H9 (cell line): ENCODE measurements around the gene TBC1D5. TPM values are rescaled to one million over a fixed set of nuclear protein-coding genes. Genes with fewer than 3 reads are reported as not detected.

Source experiments
- DNase-seq: peaks from one replicate; pipeline ENCODE4 v3.0.0-alpha.2; 2017
- H2AFZ ChIP-seq: one replicate; pipeline ENCODE4 v1.6.1; 2013; ENCODE audit warnings: mild to moderate bottlenecking, low read length, control low read depth, moderate library complexity
- H2AK5ac ChIP-seq: 2 replicates; pipeline ENCODE4 v1.6.1; 2013; ENCODE audit warnings: low read length, control low read depth, mixed read lengths; ENCODE audit not compliant: insufficient read length
- H2BK120ac ChIP-seq: one replicate; pipeline ENCODE4 v1.6.1; 2013; ENCODE audit warnings: low read depth, mild to moderate bottlenecking, low read length, control low read depth, inconsistent platforms; ENCODE audit not compliant: poor library complexity, severe bottlenecking
- H2BK12ac ChIP-seq: 2 replicates; pipeline ENCODE4 v1.6.1; 2013; ENCODE audit warnings: low read length, control low read depth, mixed read lengths, low read depth; ENCODE audit not compliant: insufficient read length
- H2BK15ac ChIP-seq: 2 replicates; pipeline ENCODE4 v1.6.1; 2013; ENCODE audit warnings: low read depth, low read length, control low read depth
- H2BK20ac ChIP-seq: one replicate; pipeline ENCODE4 v1.6.1; 2013; ENCODE audit warnings: low read depth, mild to moderate bottlenecking, low read length, control low read depth, inconsistent platforms; ENCODE audit not compliant: poor library complexity, severe bottlenecking
- H2BK5ac ChIP-seq: 2 replicates; pipeline ENCODE4 v1.6.1; 2013; ENCODE audit warnings: low read length, control low read depth, mixed read lengths; ENCODE audit not compliant: insufficient read length
- H3K14ac ChIP-seq: 2 replicates; pipeline ENCODE4 v1.6.1; 2013; ENCODE audit warnings: low read length, control low read depth; ENCODE audit not compliant: insufficient read depth
- H3K18ac ChIP-seq: 2 replicates; pipeline ENCODE4 v1.6.1; 2013; ENCODE audit warnings: low read depth, mild to moderate bottlenecking, mixed read lengths, low read length, control low read depth; ENCODE audit not compliant: insufficient read length
- H3K23ac ChIP-seq: 2 replicates; pipeline ENCODE4 v1.6.1; 2013; ENCODE audit warnings: low read length, control low read depth, mixed read lengths, low read depth; ENCODE audit not compliant: insufficient read length
- H3K23me2 ChIP-seq: 2 replicates; pipeline ENCODE4 v1.6.1; 2013; ENCODE audit warnings: low read depth, mild to moderate bottlenecking, mixed read lengths, low read length, control low read depth; ENCODE audit not compliant: insufficient read length, poor library complexity, severe bottlenecking
- H3K27ac ChIP-seq: 2 replicates; pipeline ENCODE4 v1.5.1; 2013; ENCODE audit warnings: low read length, control low read depth, mixed read lengths, low read depth; ENCODE audit not compliant: insufficient read length
- H3K27me3 ChIP-seq: 2 replicates; pipeline ENCODE4 v1.6.1; 2013; ENCODE audit warnings: low read length, control low read depth, inconsistent platforms; ENCODE audit not compliant: insufficient read depth
- H3K4ac ChIP-seq: 2 replicates; pipeline ENCODE4 v1.6.1; 2013; ENCODE audit warnings: low read depth, mild to moderate bottlenecking, control low read depth, inconsistent platforms, low read length, moderate library complexity
- H3K4me1 ChIP-seq: 2 replicates; pipeline ENCODE4 v1.6.1; 2013; ENCODE audit warnings: low read length, control low read depth, inconsistent platforms; ENCODE audit not compliant: insufficient read depth
- H3K4me2 ChIP-seq: 2 replicates; pipeline ENCODE4 v1.6.1; 2013; ENCODE audit warnings: low read length, control low read depth, mixed read lengths; ENCODE audit not compliant: insufficient read length, insufficient read depth
- H3K56ac ChIP-seq: 2 replicates; pipeline ENCODE4 v1.6.1; 2013; ENCODE audit warnings: low read depth, mild to moderate bottlenecking, mixed read lengths, low read length, control low read depth; ENCODE audit not compliant: insufficient read length
- H3K79me1 ChIP-seq: 2 replicates; pipeline ENCODE4 v1.6.1; 2013; ENCODE audit warnings: low read depth, mild to moderate bottlenecking, moderate library complexity, low read length, control low read depth, inconsistent platforms; ENCODE audit not compliant: insufficient read depth, poor library complexity, severe bottlenecking
- H3K79me2 ChIP-seq: 2 replicates; pipeline ENCODE4 v1.6.1; 2013; ENCODE audit warnings: low read length, control low read depth, inconsistent platforms; ENCODE audit not compliant: insufficient read depth
- H3K9ac ChIP-seq: 2 replicates; pipeline ENCODE4 v1.6.1; 2013; ENCODE audit warnings: low read length, control low read depth, mixed read lengths; ENCODE audit not compliant: insufficient read length; ENCODE audit errors: extremely low read depth
- H3K9me3 ChIP-seq: one replicate; pipeline ENCODE4 v1.6.1; 2013; ENCODE audit warnings: low read depth, low read length, inconsistent platforms; ENCODE audit not compliant: control insufficient read depth
- H3T11ph ChIP-seq: one replicate; pipeline ENCODE4 v1.6.1; 2013; ENCODE audit warnings: mild to moderate bottlenecking, low read length, control low read depth, inconsistent platforms
- H4K20me1 ChIP-seq: one replicate; pipeline ENCODE4 v1.6.1; 2013; ENCODE audit not compliant: control insufficient read depth, insufficient read length, insufficient read depth
- H4K5ac ChIP-seq: 2 replicates; pipeline ENCODE4 v1.6.1; 2013; ENCODE audit warnings: low read depth, mild to moderate bottlenecking, mixed read lengths, low read length, control low read depth; ENCODE audit not compliant: insufficient read length
- H4K8ac ChIP-seq: replicated peaks from 2 replicates; pipeline ENCODE4 v1.6.1; 2013; ENCODE audit warnings: low read length, control low read depth, mixed read lengths, low read depth; ENCODE audit not compliant: insufficient read length
- H4K91ac ChIP-seq: 2 replicates; pipeline ENCODE4 v1.6.1; 2013; ENCODE audit warnings: low read depth, mild to moderate bottlenecking, moderate library complexity, mixed read lengths, low read length, control low read depth; ENCODE audit not compliant: insufficient read length
- H3K27ac Mint-ChIP-seq, 3 experiments: 2 replicates in 2 of 3; 3 replicates in 1 of 3; pipeline ENCODE4 v1.8.0; 2020 to 2021; ENCODE audit warnings: mixed read lengths in 3 of 3, mild to moderate bottlenecking in 1 of 3, moderate library complexity in 1 of 3
- H3K27me3 Mint-ChIP-seq: 2 replicates; pipeline ENCODE4 v1.8.0; 2021; ENCODE audit warnings: low read depth, mild to moderate bottlenecking, moderate library complexity, mixed read lengths
- H3K36me3 Mint-ChIP-seq, 3 experiments: 2 replicates in 2 of 3; 3 replicates in 1 of 3; pipeline ENCODE4 v1.8.0; 2020 to 2021; ENCODE audit warnings: low read depth in 3 of 3, mixed read lengths in 3 of 3; ENCODE audit not compliant: insufficient read depth in 1 of 3
- H3K4me1 Mint-ChIP-seq, 2 experiments: 2 replicates each; pipeline ENCODE4 v1.8.0; 2020; ENCODE audit warnings: mixed read lengths in 2 of 2
- H3K4me3 Mint-ChIP-seq, 2 experiments: 2 replicates in 1 of 2; 3 replicates in 1 of 2; pipeline ENCODE4 v1.8.0; 2020 to 2021; ENCODE audit warnings: mild to moderate bottlenecking in 2 of 2, mixed read lengths in 2 of 2, moderate library complexity in 1 of 2
- H3K9me3 Mint-ChIP-seq, 2 experiments: 2 replicates in 1 of 2; 3 replicates in 1 of 2; pipeline ENCODE4 v1.8.0; 2020; ENCODE audit warnings: mild to moderate bottlenecking in 2 of 2, mixed read lengths in 2 of 2, moderate library complexity in 1 of 2
- CTCF ChIP-seq: fragments of 200-600 bp; sonication (generic); conservative IDR thresholded peaks from 3 replicates; pipeline ENCODE4 v1.8.0; 2021; ENCODE audit warnings: antibody characterized with exemption, mild to moderate bottlenecking
- WGBS: extraction: QIAGEN DNeasy Blood & Tissue Kit; methylation state at CpG from one replicate; pipeline ENCODE4 v1.1.7; 2013; ENCODE audit warnings: missing lambda C conversion rate, low lambda C conversion rate, mixed read lengths; ENCODE audit not compliant: insufficient read length; ENCODE audit errors: extremely low coverage; 5-methylcytosine and 5-hydroxymethylcytosine counted together
- total RNA-seq: library from RNA; stranded (reverse); gene quantifications from 2 replicates; pipeline ENCODE4 v1.2.1, GENCODE V29; 2021

Gene TBC1D5
- total RNA-seq, 1 experiment from 2014 or later, result 25.0 TPM

- Histone ChIP-seq H4K20me1 (no peaks in the 10 kb centered on the region), H3K4me2 (no peak overlapping the region), H3K9me3 (peaks cover 9% of the 10 kb centered on the region), H3K9ac (no peak overlapping the region), H4K91ac (no peak overlapping the region), H3K4me1 (no peaks in the 10 kb centered on the region), H3T11ph (no peak overlapping the region), H3K79me1 (no peaks in the 10 kb centered on the region), H3K4ac (no peak overlapping the region), H2BK15ac (no peak overlapping the region), H3K18ac (no peak overlapping the region), H3K14ac (no peak overlapping the region), H2BK120ac (no peak overlapping the region), H2AFZ (no peak overlapping the region), H4K5ac (no peak overlapping the region), H3K27me3 (no peaks in the 10 kb centered on the region), H4K8ac (no peak overlapping the region), H3K79me2 (no peaks in the 10 kb centered on the region), H3K23ac (no peak overlapping the region), H2AK5ac (no peak overlapping the region), H3K27ac (no peak overlapping the region), H2BK5ac (no peak overlapping the region), H3K56ac (no peak overlapping the region), H2BK12ac (no peak overlapping the region), H3K23me2 (no peaks in the 10 kb centered on the region), H2BK20ac (no peak overlapping the region)
- no peak overlapping the region for H3K4me3 Mint-ChIP-seq
- peaks cover 20 to 28% of the 10 kb centered on the region in 2 experiments for H3K9me3 Mint-ChIP-seq
- no peak for TF ChIP-seq CTCF
- WGBS, result no CpG with 5 or more reads among the region's 3 CpGs
- H3K27ac Mint-ChIP-seq, result no peak overlapping the region
- H3K36me3 Mint-ChIP-seq, result peaks cover 22 to 42% (median 32%) of the 10 kb centered on the region in 3 experiments
- H3K27me3 Mint-ChIP-seq, result no peaks in the 10 kb centered on the region
- peaks cover 0 to 5% of the 10 kb centered on the region in 2 experiments; a peak in 1 of 4 replicates for H3K4me1 Mint-ChIP-seq
- no peak for DNase-seq
Observed at GRCh38 chr3:17204049-17204650, 538.3 kb downstream of the TBC1D5 start.
